ENCODE measurements around the gene PTPRE.

- no peak for TF ChIP-seq CTCF (IDR thresholded peaks at IDR 0.05)
- TF ChIP-seq POLR2AphosphoS5 (IDR thresholded peaks at IDR 0.05): no peak
Measured at GRCh38 chr10:127973791-127974311, 66.9 kb downstream of the PTPRE start.

Data from breast epithelium (tissue), 3 donors.